ENCODE data around the gene ANKRD1.

GRCh38 chr10:90887555-90887954 is 33.3 kb downstream of the ANKRD1 start:
- no peak for TF ChIP-seq CTCF (IDR thresholded peaks at IDR 0.05)
- TF ChIP-seq POLR2A (IDR thresholded peaks at IDR 0.05), result no peak
- peak in 2 of 3 donors; percentile 10 to 49 for TF ChIP-seq POLR2AphosphoS5 (IDR thresholded peaks at IDR 0.05)
- no peak for TF ChIP-seq EP300 (IDR thresholded peaks at IDR 0.05)
